DMS79 (cell line): ENCODE data around the gene S100P.
"Not testable (repeated sequence)": the region's sequence is repeated elsewhere in the genome, so short reads cannot be mapped to it uniquely, and the experiment has no call there.

ENCODE experiments used
- DNase-seq: peaks from one replicate; lab custom pipeline; 2025; lab: John Stamatoyannopoulos, UW

S100P gene

DNA sequence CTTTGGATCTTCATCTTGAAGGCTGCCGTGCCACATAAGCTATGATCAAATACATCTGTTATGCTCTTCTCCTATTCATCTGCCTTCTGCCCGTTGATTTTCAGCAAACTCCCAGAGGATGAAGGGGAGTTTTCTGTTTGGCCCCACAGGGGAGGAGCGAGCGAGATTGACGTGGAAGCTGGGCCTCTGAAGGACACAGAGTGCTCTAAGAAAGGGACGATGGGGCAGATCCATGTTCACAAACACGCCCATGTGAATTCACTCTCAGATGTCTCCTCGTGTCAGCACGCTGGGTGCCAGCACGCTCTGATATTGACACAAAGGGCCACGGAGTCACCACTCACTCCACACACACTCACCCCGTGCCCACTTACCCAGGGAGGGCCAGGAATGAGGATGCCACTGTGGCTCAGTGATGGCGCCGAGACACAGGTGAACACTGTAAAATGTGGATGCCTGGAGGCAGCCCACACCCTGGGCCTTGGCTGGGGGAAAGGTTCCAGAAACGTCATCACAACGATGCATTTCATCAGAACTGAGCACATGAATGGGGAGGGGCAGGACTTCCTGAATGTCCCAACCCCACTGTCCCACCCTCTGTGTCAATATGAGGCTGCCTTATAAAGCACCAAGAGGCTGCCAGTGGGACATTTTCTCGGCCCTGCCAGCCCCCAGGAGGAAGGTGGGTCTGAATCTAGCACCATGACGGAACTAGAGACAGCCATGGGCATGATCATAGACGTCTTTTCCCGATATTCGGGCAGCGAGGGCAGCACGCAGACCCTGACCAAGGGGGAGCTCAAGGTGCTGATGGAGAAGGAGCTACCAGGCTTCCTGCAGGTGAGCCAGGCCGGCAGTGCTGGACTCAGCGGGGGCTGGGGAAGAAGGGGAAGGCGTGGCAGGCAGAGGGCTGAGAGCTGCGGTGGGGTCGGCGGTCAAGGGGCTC is at the start of gene S100P:
S100P (plus strand) TSS at position 648 of the 946 bp plus-strand sequence; CDS start at position 703, 55 bp downstream.
- no peak for DNase-seq

DNA sequence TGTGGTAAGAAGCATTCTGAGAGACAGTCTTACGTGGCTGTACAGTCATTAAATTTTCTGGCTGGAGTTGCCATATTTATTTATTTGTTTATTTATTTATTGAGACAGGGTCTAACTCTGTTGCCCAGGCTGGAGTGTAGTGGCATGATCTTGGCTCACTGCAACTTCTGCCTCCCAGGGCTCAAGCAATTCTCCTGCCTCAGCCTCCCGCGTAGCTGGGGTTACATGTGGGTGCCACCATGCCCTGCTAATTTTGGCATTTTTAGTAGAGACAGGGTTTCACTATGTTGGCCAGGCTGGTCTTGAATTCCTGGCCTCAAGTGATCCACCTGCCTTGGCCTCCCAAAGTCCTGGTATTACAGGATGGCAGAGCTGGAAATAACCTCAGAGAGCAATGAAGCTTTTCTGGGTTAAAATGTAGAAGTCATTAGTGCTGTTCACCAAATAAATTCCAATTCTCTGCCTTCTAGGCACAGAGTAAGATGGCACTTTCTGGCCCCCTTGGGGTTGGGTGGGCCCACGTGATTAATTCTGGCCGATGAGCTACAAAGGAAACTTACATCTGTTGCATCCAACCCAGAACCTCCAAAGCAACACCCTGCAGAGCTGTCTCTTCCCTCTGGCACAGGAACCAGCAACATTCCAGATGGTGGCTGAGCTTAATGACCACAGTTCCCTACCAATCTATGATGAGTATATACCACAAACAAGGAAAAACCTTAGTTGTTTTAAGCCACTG is 48.7 kb upstream of the S100P start:
- DNase-seq: no peak

DNA sequence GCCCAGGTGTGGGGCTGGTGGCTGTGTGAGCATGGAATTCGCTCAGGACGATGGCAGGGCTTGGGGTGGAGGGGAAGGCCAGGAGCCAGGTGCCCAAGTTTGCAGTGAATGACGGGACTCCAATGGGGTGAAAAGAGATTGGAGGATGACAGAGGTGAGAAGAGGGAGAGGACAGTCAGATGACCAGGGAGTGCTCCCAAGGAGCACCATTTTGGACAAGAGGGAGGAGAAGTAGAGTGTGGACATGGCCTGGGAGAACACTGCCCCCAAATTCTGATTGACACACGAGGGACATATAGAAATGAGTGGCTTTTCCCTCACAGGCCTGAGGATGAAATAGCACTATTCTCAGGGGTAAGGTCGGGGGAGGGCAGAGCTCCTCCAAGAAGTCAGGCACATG is 46.5 kb upstream of the S100P start:
- DNase-seq: no peak

DNA sequence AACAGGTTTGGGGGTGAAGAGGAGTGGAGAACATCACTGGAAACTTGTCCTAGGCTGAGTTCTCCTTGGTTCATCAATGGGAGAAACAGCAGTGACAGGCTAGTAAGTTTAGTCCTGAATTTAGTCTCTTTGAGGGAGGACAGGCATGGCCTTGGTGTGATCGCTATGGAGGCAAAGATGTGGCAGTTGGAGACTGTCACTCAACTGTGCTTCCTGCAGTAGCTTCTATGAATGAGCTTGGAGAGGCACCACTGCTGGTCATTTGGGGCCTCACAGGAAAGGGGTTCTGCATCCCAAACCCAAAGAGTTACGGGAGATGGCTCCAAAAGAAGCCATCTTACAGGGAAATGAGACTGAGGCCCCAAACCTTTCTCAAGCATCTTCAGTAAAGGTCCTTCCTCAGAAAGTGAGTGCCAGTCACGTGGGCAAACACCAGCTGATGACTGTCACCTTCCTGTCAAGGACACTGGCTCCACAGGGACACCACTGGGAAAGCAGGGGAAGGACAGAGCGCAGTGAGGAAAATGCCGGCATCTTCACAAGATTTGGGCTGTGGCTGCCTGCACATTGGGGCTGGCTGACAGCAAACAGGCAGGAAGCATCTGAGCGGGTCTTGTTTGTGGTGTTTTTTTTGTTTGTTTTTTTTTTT is 46.0 kb upstream of the S100P start:
- DNase-seq: no peak

DNA sequence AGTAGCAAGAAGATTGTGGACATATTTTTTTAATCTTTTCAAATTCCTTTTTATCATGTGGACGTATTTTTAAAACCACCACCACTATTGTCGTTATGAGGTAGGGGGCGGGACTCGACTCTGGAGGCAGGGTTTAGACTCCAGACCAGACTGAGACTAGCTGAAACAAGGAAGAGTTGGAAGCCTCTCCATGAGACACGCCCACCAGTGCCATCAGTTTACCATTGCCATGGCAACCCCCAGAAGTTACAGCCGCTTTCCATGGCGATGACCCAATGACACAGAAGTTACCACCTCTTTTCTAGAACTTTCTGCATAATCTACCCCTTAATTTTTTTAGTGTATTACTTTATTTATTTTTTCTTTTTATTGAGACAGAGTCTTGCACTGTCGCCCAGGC is 44.5 kb upstream of the S100P start:
- no peak for DNase-seq

DNA sequence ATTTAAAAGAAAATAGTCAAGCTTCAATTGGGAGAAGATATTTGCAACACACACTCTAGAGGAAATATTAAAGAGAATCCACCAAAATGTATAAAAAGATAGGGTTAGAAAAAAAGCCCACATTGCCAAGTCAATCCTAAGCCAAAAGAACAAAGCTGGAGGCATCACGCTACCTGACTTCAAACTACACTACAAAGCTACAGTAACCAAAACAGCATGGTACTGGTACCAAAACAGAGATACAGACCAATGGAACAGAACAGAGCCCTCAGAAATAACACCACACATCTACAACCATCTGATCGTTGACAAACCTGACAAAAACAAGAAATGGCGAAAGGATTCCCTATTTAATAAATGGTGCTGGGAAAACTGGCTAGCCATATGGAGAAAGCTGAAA is 39.5 kb upstream of the S100P start:
- DNase-seq: not testable (repeated sequence)

DNA sequence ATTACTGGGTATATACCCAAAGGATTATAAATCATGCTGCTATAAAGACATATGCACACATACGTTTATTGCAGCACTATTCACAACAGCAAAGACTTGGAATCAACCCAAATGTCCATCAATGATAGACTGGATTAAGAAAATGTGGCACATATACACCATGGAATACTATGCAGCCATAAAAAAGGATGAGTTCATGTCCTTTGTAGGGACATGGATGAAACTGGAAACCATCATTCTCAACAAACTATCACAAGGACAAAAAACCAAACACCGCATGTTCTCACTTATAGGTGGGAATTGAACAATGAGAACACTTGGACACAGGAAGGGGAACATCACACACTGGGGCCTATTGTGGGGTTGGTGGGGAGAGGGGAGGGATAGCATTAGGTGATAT is 38.4 kb upstream of the S100P start:
- not testable (repeated sequence) for DNase-seq

DNA sequence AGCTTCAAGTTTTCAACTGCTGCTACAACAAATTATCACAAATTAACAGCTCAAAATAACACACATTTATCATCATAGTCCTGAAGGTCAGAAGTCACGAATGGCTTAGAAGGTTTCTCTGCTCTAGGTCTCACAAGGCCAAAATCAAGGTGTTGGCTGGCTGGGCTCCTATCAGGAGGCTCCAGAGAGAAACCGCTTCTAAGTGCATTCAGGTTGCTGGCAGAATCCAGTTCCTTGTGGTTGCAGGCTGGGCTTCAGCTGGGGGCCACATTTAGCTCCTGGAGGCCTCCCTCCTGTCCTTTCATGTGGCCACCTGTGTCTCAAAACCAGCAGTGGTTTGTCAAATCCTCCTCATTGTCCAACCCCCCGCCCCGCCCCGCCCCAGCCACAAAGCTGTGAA is 37.8 kb upstream of the S100P start:
- no peak for DNase-seq

DNA sequence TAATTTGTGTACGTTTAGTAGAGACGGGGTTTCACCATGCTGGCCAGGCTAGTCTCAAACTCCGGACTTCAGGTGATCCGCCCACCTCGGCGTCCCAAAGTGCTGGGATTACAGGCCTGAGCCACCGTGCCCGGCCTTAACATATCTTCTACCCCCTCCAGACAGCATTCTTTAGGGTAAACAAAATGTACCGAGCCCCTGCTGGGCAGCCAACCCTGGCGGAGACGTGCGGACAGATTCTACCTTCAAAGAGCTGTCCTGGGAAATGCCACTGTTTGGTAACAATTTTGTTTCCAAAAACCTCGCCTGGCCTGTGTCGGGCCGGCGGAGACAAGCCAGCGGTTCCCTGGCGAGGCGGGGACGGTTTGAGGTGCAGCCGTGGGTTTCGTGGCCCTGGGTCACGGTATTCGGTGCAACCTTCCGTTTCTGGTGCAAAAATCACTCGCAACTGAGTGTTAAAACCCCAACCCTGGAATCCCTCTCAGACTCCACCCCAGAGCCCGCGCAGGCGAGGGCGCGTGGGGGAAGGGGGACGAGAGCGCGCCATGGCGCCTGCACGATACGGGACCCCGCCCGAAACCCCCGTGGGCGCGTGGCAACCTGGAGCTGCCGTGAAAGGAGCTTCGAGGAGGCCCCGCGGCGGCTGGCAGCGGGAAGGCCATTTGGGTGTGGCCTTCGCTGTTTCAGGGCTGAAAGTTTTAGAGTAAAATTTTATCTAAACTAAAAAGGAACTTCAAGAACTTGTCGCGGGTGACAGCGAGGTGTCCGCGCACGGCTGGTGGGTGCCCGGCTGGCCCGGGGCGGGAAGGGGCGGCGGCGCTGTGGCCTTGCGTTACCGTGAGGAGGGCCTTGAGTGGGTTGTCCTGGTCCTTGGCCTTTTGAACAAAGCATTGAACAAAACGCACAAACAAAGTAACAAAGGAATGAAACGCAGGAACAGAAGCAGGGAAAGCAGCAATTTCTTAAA is 36.2 kb upstream of the S100P start:
- DNase-seq: no peak

DNA sequence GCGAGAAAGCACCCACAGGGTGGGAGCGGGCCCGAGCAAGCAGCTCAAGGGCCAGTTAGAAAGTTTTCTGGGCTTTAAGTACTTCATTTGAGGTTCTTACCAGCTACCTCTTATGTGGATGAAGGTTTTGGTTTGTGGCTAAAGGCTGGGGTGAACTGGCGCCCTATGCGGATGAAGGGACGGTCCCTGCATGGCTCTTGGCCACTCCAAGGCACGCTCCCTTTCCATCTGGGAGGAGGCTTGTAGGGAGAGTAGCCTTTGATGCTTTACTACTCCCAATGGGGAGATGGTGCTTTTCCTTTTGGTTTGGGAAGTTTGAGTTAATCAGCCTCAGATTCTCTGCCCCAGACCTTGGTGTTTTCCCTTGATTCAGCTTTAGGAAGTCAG is 35.5 kb upstream of the S100P start:
- DNase-seq: no peak

DNA sequence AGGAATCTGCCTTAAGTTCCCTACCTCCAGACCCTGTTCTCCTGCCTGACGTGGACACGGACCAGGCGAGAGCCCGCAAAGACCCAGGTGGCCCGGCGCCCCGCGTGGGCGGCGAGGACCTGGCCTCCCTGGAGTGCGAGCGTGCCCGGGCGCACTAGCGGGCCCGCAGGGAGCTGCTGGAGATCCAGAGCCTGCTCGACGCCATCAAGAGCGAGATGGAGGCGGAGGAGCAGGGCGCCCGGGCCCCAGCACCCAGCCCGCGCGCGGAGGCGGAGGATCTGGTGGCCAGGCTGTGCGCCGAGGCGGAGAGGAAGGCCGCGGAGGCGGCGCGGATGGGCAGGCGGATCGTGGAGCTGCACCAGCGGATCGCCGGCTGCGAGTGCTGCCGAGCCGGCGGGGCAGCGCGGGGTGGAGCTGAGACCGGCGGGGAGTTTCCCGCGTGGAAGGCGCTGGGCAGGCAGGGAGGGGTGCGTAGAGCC is 35.0 kb upstream of the S100P start:
- no peak for DNase-seq

DNA sequence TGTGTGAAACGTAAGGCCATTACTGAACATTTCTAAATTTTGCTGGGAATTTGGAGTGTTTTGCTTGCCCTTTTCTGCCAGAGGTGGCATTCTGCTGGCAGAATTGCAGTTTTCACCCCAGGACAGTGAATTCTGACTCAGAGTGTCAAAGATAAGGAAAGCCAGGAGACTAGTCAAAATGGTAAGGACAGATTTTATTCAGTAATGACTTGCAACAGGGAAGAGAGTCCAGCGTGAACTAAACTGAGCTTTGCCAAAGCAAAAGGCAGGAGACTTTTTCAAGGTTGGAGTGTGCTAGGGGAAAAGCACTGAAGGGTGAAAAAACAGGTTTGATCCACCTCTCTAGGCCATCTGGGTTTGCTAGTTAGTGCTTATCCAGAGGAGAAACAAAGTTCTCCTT is 33.8 kb upstream of the S100P start:
- no peak for DNase-seq

DNA sequence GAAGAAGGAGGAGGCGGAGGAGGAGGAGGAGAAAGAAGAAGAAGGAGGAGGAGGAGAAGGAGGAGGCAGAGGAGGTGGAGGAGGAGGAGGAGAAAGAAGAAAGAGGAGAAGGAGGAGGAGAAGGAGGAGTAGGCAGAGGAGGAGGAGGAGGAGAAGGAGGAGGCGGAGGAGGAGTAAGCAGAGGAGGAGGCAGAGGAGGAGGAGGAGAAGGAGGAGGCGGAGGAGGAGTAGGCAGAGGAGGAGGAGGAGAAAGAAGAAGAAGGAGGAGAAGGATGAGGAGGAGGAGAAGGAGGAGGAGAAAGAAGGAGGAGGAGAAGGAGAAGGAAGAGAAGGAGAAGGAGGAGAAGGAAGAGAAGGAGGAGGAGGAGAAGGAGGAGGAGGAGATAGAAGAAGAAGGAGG is 33.2 kb upstream of the S100P start:
- no peak for DNase-seq

DNA sequence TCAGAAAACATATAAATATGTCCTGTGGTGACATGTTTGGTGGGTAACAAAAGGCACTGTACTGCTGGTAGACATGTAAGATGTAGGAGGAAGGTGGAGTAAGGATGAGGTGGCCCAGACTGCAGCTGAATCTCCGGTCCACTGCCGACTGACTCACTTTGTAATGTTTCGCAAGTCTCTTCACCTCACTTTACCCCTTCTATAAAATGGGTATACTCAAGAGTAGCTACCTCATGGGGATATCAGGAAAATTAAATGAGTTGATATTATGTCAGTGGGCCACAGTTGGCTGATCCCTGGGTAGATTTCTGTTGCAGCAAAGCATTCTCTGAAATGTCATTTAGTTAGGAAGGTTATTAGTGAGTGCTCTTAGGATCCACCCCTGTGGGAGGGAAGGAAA is 31.1 kb upstream of the S100P start:
- no peak for DNase-seq

DNA sequence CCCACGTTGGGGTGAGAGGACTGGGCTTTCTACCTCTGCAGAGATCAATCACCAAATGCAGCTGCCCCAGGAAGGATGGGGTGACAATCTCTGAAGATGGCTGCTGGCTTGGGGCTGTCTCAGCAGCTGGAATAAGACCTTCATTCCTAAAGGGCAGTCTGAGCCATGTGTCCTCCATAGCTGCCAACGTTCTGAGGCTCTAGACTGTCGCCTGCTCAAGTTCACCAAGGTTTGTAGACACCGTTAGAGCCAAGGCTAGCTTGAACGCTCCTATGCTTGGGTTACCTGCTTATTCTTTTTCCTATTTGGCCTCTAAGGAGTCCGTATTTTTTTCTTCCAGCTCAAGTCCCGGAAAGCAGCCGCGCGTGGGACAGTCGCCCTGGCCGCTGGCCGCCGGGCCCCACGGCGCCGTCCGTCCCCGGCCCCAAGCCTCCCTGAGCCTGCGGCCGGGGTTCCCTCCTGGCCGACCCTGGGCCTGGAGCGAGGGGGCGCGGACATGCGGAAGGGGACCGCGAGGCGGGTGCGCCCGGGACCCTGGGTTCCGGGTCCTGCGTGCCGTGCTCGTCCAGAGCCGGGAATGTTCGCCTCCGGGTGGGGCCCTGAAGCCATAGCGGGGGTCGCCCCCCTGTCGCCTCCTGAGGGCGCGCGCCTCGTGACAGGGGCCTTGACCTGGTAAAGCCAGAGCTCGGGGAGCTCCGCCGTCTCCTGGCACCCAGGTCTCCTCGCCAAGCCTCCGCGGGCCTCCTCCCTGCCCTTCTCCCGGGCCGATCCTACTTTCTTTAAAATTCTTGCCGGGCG is 29.9 kb upstream of the S100P start:
- no peak for DNase-seq

DNA sequence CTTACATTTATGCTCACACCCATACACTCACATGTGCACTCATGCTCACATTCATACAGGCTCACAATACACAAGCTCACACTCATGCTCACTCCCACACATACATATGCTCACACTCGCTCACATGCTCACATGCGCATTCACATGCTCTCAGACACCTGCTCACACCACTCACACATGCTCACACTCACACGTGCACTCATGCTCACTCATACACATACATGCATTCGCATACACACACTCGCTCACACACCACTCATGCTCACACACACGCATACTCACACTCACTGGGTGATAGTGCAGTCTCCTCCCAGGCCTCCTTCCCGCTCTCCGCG is 28.4 kb upstream of the S100P start:
- DNase-seq: no peak

DNA sequence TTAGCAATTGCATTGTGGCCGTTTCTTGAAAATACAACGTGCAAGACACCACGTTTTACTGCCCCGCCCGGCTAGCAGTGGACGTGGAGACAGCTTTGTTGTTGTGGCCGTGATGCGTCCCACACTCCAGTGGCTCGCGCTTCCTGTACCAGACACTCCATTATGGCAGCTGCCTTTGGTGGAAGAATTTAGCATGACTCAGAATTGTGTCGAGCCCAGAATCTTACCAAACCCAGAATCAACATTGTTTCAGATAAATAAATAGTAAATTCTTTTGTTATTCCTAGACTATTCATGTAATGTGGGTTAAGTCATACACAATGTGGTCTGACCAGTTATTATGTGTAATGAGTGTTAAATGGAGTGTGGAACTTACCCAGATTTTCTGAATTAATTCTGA is 25.3 kb upstream of the S100P start:
- DNase-seq: no peak

DNA sequence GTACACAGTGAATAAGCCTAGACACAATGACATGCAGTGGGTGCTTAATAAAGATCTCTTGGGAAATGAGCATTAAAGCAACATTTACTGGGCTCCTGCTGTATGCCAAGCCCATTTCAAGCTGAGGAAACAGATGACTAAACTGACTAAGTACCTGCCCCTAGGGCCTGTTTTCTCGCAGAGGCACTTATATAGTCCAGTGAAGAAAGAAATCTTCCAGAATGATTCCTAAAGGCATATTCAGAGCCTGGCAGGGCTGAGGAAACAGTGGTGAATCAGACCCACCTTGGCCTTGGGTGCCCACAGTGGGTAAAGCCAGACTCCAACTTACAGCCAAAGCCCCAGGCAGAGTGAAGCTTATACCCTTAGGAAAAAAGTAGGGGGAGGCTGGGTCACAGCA is 22.0 kb upstream of the S100P start:
- DNase-seq: no peak

DNA sequence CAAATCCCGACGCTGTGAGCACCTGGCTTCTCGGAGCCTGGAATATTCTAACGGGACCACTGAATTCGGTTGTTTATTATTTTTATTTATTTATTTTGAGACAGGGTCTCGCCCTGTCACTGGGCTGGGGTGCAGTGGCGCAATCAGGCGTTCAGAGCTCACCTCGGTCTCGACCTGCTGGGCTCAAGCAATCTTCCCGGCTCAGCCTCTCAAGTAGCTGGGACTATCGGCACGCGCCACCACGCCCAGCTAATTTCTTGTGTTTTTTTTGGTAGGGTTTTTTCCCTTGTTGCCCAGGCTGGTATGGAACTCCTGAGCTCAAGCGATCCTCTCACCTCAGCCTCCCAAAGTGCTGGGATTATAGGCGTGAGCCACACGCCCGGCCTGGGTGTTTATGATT is 21.5 kb upstream of the S100P start:
- DNase-seq: no peak

DNA sequence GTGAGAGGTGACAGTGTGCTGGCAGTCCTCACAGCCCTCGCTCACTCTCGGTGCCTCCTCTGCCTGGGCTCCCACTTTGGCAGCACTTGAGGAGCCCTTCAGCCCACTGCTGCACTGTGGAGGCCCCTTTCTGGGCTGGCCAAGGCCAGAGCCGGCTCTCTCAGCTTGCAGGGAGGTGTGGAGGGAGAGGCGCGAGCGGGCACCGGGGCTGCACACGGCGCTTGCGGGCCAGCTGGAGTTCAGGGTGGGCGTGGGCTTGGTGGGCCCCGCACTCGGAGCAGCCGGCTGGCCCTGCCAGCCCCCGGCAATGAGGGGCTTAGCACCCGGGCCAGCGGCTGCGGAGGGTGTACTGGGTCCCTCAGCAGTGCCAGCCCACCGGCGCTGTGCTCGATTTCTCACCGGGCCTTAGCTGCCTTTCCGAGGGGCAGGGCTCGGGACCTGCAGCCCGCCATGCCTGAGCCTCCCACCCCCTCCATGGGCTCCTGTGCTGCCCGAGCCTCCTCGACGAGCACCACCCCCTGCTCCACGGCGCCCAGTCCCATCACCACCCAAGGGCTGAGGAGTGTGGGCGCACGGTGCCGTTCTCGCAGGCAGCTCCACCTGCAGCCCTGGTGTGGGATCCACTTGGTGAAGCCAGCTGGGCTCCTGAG is 21.0 kb upstream of the S100P start:
- DNase-seq: not testable (repeated sequence)
